Measurements from ENCODE around the gene GLRX3.

Gene GLRX3

GRCh38 chr10:130207205-130207604 lies 71.0 kb downstream of the GLRX3 start (continued):
- no peak for TF ChIP-seq ZNF558 (tag by site-specific recombination; IDR thresholded peaks at IDR 0.05)

GRCh38 chr10:130208807-130209206 lies 72.6 kb downstream of the GLRX3 start:
- Histone ChIP-seq H3K27ac (ENCODE audit: extremely low read depth, low read depth, low read length) (no peak overlapping the region), H3K36me3 (ENCODE audit: control insufficient read depth in 2 of 2, insufficient read depth in 1 of 2, low read length in 2 of 2) (no peaks in the 10 kb centered on the region), H3K9me3 (ENCODE audit: control insufficient read depth, insufficient read depth, low read depth, low read length) (no peaks in the 10 kb centered on the region), H3K4me1 (ENCODE audit: control insufficient read depth, insufficient read depth, low read length) (no peaks in the 10 kb centered on the region), H3K4me3 (ENCODE audit: low read depth, low read length) (no peak overlapping the region)
- no peak for TF ChIP-seq ZFP3 (tag by site-specific recombination; IDR thresholded peaks at IDR 0.05; ENCODE audit: low read depth)
- no peak for TF ChIP-seq ZSCAN18 (tag by site-specific recombination; IDR thresholded peaks at IDR 0.05)
- TF ChIP-seq ZNF132 (tag by site-specific recombination; IDR thresholded peaks at IDR 0.05; ENCODE audit: borderline replicate concordance), result no peak
- TF ChIP-seq, protein P1, sequence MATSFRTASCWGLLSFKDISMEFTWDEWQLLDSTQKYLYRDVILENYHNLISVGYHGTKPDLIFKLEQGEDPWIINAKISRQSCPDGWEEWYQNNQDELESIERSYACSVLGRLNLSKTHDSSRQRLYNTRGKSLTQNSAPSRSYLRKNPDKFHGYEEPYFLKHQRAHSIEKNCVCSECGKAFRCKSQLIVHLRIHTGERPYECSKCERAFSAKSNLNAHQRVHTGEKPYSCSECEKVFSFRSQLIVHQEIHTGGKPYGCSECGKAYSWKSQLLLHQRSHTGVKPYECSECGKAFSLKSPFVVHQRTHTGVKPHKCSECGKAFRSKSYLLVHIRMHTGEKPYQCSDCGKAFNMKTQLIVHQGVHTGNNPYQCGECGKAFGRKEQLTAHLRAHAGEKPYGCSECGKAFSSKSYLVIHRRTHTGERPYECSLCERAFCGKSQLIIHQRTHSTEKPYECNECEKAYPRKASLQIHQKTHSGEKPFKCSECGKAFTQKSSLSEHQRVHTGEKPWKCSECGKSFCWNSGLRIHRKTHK (tag by site-specific recombination; IDR thresholded peaks at IDR 0.05), result no peak
- no peak for TF ChIP-seq ZNF211 (tag by site-specific recombination; IDR thresholded peaks at IDR 0.05; ENCODE audit: low read depth)
- TF ChIP-seq ZNF266 (tag by site-specific recombination; IDR thresholded peaks at IDR 0.05; ENCODE audit: low read depth), result no peak
- TF ChIP-seq, protein P2, sequence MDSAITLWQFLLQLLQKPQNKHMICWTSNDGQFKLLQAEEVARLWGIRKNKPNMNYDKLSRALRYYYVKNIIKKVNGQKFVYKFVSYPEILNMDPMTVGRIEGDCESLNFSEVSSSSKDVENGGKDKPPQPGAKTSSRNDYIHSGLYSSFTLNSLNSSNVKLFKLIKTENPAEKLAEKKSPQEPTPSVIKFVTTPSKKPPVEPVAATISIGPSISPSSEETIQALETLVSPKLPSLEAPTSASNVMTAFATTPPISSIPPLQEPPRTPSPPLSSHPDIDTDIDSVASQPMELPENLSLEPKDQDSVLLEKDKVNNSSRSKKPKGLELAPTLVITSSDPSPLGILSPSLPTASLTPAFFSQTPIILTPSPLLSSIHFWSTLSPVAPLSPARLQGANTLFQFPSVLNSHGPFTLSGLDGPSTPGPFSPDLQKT (IDR thresholded peaks at IDR 0.05; ENCODE audit: borderline replicate concordance, low read depth, low read length), result no peak
- no peak for TF ChIP-seq ZNF23 (tag by site-specific recombination; IDR thresholded peaks at IDR 0.05; ENCODE audit: borderline replicate concordance)
- TF ChIP-seq ZNF394 (tag by site-specific recombination; IDR thresholded peaks at IDR 0.05; ENCODE audit: borderline replicate concordance), result no peak
- no peak for TF ChIP-seq ZNF350 (tag by site-specific recombination; IDR thresholded peaks at IDR 0.05)
- no peak for TF ChIP-seq ZNF114 (tag by site-specific recombination; IDR thresholded peaks at IDR 0.05)
- no peak for TF ChIP-seq ZNF830 (tag by site-specific recombination; IDR thresholded peaks at IDR 0.05; ENCODE audit: low read depth)
- TF ChIP-seq, protein P3, sequence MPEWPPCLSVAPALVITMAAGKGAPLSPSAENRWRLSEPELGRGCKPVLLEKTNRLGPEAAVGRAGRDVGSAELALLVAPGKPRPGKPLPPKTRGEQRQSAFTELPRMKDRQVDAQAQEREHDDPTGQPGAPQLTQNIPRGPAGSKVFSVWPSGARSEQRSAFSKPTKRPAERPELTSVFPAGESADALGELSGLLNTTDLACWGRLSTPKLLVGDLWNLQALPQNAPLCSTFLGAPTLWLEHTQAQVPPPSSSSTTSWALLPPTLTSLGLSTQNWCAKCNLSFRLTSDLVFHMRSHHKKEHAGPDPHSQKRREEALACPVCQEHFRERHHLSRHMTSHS (tag by site-specific recombination; IDR thresholded peaks at IDR 0.05), result no peak
- TF ChIP-seq, protein P4, sequence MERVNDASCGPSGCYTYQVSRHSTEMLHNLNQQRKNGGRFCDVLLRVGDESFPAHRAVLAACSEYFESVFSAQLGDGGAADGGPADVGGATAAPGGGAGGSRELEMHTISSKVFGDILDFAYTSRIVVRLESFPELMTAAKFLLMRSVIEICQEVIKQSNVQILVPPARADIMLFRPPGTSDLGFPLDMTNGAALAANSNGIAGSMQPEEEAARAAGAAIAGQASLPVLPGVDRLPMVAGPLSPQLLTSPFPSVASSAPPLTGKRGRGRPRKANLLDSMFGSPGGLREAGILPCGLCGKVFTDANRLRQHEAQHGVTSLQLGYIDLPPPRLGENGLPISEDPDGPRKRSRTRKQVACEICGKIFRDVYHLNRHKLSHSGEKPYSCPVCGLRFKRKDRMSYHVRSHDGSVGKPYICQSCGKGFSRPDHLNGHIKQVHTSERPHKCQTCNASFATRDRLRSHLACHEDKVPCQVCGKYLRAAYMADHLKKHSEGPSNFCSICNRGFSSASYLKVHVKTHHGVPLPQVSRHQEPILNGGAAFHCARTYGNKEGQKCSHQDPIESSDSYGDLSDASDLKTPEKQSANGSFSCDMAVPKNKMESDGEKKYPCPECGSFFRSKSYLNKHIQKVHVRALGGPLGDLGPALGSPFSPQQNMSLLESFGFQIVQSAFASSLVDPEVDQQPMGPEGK (tag by site-specific recombination; IDR thresholded peaks at IDR 0.05), result no peak
- TF ChIP-seq ZNF311 (tag by site-specific recombination; IDR thresholded peaks at IDR 0.05; ENCODE audit: borderline replicate concordance), result no peak
- no peak for TF ChIP-seq OSR2 (tag by site-specific recombination; IDR thresholded peaks at IDR 0.05)
- no peak for TF ChIP-seq ZNF184 (tag by site-specific recombination; IDR thresholded peaks at IDR 0.05)
- TF ChIP-seq, protein P5, sequence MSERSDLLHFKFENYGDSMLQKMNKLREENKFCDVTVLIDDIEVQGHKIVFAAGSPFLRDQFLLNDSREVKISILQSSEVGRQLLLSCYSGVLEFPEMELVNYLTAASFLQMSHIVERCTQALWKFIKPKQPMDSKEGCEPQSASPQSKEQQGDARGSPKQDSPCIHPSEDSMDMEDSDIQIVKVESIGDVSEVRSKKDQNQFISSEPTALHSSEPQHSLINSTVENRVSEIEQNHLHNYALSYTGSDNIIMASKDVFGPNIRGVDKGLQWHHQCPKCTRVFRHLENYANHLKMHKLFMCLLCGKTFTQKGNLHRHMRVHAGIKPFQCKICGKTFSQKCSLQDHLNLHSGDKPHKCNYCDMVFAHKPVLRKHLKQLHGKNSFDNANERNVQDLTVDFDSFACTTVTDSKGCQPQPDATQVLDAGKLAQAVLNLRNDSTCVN (tag by site-specific recombination; optimal IDR thresholded peaks at IDR 0.05), result no peak
- POLR2A ChIA-PET, result no interaction called here
- CTCF ChIA-PET, result no interaction called here
